NCI-H82 (cell line): Measurements from ENCODE around the gene DRAXIN.

Experiments used
- DNase-seq: peaks from one replicate; lab custom pipeline; 2025; lab: John Stamatoyannopoulos, UW

DRAXIN gene

DNA sequence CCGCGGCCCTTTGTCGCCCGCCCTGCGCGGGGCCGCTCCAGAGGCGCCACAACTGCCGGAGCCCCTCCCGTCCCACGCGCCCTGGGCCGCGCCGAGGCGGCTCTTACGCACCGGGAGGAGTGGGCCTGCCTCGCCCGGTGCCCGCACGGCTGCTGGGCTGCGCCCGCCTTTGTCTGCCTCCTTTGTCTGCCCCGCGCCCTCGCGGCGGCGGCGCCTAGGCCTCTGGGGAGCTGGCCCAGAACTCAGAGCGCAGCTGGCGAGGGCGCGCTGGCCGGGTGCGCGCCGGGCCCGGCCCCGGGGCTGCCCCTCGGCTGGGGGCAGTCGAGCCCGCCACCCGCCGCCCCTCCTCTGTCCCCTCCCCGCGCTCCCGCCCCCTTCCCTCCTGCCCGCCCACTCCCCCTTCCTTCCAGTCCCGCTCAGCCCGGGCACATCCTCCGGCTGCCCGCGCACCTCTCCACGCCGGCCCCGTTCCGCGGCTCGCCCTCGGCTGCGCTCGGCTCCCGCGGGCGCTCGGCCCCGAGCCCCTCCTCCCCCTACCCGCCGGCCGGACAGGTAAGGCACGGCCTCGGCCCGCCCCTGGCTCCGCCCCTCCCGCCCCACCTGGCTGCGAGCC lies at the start of gene DRAXIN:
Gene DRAXIN, plus strand, starts transcription at position 409 of the 613 bp plus-strand sequence. CDS start 14,549 bp downstream, outside the sequence.
- peak; percentile 79 for DNase-seq

GRCh38 chr1:11641776-11642305 lies 49.7 kb upstream of the DRAXIN start:
- peak; percentile 99 for DNase-seq

DNA sequence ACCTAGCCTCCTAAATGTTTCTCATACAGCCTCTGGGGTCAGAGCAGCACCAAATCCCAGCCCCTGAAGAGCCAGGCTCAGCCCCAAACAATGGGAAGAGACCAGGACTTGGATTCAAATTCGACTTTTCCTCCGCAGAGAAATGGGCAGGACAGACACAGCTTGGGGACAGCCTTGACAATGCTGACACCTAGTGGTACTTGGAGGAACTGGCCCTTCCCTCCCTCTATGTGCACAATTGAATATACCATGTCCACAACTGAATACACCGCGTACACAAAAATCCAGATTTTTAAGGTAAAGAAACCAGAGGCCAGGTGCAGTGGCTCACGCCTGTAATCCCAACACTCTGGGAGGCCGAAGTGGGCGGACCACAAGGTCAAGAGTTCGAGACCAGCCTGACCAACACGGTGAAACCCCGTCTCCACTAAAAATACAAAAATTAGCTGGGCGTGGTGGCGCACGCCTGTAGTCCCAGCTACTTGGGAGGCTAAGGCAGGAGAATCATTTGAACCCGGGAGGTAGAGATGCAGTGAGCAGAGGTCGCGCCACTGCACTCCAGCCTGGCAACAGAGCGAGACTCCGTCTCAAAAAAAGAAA lies 49.0 kb upstream of the DRAXIN start:
- peak; percentile 92 for DNase-seq

GRCh38 chr1:11643782-11644181 lies 47.7 kb upstream of the DRAXIN start:
- peak; percentile 39 for DNase-seq

- no peak for DNase-seq
Measured at GRCh38 chr1:11645270-11645669, 46.2 kb upstream of the DRAXIN start.

- DNase-seq, result peak; percentile 93
Measured at GRCh38 chr1:11645670-11646265, 45.7 kb upstream of the DRAXIN start.

GRCh38 chr1:11646317-11646716 lies 45.2 kb upstream of the DRAXIN start:
- no peak for DNase-seq

DNA sequence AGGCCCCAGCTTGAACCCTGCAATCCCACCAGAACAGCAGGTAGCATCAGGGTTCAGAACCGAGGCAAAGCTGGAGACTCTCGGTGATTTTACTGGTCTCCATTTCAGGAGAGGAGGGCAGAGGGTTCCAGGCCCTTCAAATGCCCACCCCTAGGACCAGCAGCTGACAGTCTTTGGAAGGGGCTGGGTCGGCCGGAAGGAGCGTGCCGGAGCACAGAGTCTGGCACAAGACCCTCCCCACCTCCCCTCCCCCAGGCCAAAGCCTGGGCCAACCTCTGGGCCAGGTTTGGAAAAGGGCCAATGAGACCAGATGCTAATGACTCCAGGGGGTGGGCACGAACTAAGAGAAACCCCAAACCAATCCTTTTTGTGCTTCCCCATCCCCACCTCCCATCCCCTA lies 44.2 kb upstream of the DRAXIN start:
- DNase-seq, result no peak

GRCh38 chr1:11648039-11648438 lies 43.5 kb upstream of the DRAXIN start:
- DNase-seq, result no peak

GRCh38 chr1:11648732-11649158 lies 42.8 kb upstream of the DRAXIN start:
- DNase-seq, result peak; percentile 58

DNA sequence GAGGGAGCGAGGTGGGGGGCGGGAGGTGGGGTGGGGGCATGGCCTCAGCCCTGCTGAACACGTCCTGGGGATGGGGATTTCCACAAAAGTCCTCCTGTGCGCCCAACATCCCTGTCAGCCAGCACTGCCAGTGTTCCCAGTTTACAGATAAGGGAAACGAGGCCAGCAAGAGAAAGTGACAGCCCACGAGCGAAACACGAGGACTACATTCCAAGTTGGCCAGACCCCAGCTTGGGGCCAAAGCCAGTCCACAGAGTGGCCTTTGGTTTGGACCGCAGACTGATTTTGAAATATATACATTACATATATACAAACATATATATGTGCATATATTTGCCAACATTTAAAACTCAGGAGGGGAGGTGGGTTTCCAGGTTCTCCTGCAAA lies 42.3 kb upstream of the DRAXIN start:
- DNase-seq, result no peak

- DNase-seq, result no peak
Measured at GRCh38 chr1:11649624-11650330, 41.7 kb upstream of the DRAXIN start.

GRCh38 chr1:11650331-11650991 lies 41.0 kb upstream of the DRAXIN start:
- DNase-seq, result peak; percentile 82

DNA sequence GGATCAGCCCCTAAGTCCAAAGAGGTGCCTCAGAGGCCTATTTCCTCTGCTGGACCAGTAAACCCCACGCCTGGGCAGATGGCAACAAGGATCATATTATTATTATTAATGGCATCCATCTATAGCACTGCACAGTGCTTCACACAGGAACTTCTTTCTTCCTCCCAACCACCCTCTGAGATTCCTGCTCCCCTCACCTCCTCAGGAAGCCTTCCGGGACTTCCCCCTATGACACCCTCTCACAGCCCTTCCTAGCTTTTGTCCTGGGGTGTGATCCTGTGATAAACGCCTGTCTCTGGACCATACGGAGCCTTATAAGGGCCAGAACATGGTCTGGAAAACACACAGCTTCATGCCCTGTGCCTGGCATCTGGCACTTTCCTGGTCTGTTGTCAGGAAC lies 40.5 kb upstream of the DRAXIN start:
- no peak for DNase-seq

DNA sequence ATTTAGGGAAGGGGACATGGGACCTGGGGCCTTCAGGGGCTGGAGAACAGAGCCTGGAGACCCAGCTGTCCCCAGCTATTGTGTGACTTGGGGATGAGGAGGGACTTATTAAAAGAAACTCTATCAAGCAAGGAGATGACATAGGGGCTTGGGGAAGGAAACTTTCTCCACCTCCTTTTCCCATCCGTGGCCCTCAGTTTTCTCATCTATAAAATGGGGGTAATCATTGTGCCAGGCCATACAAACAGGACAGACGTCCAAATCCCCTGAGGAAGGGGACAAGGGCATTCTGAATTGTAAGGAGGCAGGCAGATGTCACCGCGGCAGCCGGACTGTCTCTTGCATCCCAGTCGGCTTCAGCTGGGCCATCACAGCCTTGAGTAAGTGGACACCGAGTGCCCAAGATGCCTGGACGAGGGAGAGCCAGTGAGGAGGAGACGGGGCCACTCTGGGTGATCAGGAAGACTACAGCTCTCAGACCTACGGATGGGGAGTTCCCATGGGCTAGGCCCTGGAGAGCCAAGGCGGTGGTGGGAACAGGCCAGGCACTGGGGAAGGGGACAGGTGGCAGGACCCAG lies 39.2 kb upstream of the DRAXIN start:
- no peak for DNase-seq

DNA sequence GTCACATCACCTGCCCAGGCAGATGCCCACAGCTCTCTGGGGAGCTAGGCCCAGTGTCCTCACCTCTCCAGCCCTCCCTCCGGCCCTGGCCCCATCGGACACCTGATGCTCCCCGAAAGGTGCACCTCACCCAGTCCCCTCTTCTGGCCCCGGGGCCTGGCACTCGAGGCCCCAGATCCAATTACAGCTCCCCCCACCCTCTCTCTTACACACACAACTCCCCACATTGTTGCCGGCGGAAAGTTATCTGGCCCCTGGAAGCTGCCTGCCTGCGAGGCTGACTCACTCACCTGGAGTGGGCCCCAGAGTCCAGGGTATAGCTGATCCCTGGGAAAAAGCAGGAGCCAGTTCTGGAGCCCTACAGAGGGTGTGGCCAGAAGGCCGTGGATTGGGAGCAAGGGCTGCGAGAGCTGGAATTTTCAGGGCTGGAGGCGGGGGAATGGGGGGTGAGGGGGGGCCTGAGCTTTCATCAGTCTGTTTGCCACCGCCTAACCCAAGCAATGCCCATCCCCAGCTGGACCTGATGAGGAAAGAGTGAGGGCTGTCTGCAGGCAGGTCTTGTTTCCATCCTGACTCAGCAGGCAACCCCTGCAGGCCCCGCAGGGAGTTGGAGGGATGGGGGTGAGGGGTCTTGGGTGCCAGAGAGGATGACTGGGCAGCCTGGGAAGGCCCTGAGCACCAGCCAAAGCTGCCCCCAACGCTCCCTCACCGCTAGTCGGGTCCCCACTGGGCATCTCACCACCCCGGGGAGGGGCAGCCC lies 38.2 kb upstream of the DRAXIN start:
- DNase-seq, result no peak

- no peak for DNase-seq
Measured at GRCh38 chr1:11653861-11654136, 37.7 kb upstream of the DRAXIN start.

GRCh38 chr1:11654137-11654938 lies 37.2 kb upstream of the DRAXIN start, which contains the start of the genes FBXO2 and FBXO44:
FBXO2 (minus strand) TSS chr1:11654429; CDS start chr1:11654340, 89 bp downstream.
FBXO44 (plus strand) TSS chr1:11654877; CDS start chr1:11655836, 959 bp downstream.
- peak; percentile 45 for DNase-seq

DNA sequence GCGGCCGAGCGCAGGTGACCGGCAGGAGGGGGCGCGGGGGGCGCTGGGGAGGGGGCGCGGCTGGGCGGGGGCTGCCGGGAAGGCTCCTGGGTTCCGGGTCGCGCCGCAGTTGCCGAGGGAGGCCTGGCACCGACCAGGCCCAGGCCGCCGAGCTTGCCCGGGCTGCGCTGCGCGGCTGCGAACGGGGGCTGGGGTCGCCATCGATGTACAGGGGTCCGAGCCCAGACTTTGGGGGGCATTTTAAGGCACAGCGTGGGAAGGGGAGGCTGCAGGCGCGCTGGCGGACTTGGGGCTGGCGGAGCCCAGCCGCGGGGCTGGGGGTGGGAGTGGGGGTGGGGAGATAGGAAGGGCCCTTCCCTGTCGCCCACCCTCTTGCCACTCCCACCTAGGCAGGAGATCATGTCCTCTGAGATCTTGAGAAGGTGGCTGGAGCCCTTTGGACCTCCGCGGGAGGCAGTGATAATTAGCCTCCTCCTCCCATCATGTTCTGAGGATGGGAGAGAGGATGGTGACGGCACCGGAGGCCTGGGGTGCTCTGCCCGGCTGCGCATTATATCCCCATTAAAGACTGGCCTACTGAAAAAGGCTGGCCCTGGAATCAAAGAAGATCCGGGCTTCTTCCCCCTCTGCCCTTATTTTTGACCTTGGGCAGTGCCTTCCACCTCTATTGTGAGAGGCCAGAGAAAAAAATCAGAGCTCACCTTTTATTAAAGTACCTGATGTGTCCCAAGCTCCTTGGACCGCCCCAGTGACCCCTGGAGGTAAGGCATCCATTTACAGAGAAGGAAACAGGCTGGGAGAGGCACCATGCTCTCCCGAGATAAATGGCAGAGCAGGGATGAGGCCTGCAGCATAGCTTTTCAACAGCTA lies 36.3 kb upstream of the DRAXIN start:
- DNase-seq, result no peak
